Inferior parietal cortex (tissue), 1 donor: ENCODE data around the gene NFATC4.
A peak's percentile ranks its signal among the peaks of the same experiment; 100 is the strongest.
"Not testable (repeated sequence)": the region's sequence is repeated elsewhere in the genome, so short reads cannot be mapped to it uniquely, and the experiment has no call there.

Experiments
- DNase-seq: peaks from one replicate; pipeline ENCODE4 v3.0.0-alpha.2; 2016; ENCODE audit errors: extremely low spot score

Gene NFATC4

DNA sequence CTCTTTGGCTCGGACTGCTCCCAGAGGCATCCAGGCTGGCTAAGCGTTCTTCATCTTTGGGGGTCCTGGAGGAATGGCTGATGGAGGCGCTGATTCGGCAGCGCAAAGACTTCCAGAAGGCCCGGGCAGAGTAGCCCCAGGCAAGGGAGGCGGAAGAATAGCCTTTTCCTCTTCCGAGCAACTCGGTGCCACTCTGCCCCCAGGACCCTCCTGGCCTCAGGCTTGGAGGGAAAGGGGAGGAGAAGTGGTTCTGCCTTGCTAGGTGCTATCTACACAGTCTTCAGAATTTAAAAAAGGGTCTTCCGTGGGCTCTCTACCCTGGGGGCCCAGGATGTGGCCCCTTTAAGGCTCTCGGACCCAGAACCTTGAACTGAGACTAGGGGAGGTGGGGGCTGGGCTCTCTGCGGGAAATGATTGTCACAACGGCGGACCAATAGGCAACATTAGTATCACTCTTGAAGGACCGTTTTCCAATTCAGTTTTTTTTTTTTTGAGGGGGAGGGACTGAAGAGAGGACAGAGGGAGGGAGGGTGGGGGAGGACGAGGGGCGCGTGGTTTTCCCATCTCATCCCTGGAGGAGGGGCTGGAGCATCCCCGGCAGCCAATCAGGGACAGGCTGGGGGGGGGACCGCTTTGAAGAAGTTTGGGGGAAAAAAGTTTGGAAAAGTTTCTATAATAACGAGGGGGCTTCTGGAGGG, at the start of gene NFATC4:
NFATC4 (plus strand) TSS at position 671 of the 698 bp plus-strand sequence. CDS start 157 bp downstream, outside the sequence.
- no peak for DNase-seq

DNA sequence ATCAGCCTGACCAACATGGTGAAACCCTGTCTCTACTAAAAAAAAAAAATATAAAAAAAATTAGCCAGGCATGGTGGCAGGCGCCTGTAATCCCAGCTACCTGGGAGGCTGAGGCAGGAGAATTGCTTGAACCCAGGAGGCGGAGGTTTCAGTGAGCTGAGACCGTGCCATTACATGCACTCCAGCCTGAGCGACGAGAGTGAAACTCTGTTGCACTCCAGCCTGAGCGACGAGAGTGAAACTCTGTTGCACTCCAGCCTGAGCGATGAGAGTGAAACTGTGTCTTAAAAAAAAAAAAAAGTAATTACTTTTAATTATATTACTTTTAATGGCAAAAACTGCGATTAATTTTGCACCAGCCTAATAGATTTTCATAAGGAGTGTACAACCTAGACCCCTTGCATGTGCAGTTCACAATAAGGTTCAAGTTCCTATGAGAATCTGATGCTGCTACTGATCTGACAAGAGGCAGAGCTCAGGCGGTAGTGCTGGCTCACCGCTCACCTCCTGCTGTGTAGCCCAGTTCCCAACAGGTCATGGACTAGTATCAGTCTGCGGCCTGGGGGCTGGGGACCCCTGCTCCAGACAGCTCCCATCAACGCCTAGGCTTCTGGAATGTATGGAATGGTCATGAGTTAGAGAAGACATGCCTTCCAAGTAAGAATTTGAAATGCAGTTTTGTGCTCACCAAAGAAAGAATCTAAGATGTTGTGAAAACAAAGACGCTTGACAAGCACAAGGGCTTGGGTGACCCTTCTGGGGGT, 46.6 kb upstream of the NFATC4 start:
- no peak for DNase-seq

DNA sequence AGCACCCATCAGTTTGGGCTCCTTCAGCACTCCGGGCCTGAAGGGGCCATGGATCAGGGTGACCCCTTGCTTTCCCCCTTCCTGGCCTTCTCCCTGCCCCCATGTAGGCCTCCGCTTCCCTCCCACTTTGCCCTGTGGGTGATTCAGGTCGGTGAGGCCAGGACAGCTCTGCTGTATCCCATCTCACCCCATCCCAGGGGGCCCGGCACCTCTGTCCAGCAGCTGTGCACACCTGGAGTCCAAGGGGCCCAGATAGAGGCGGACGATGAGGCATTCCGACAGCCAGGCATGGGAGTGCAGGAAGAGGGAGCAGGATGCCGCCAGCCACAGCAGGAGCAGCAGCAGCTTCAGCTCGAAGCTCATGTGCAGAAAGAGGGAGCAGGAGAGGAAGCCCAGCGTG, 45.3 kb upstream of the NFATC4 start:
- DNase-seq, result no peak

DNA sequence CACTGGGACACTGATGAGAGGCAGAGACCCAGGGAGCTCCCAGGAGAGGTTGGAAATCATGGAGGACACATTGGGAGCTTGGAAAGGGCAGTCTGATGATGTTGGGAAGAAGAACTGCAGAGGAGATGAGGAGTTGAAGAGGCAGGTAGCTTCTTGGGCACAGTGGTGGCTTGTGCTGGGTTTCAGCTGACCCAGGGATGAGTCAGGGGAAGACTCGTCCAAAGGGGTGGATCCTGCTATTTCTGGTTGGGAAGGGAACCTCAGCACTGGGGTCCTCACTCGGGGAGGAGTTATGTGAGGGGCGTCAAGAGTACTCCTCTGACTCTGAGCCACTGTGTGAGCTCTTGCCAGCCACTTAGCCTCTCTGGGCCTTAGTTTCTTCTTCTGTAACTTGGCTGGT, 44.6 kb upstream of the NFATC4 start:
- DNase-seq, result no peak

DNA sequence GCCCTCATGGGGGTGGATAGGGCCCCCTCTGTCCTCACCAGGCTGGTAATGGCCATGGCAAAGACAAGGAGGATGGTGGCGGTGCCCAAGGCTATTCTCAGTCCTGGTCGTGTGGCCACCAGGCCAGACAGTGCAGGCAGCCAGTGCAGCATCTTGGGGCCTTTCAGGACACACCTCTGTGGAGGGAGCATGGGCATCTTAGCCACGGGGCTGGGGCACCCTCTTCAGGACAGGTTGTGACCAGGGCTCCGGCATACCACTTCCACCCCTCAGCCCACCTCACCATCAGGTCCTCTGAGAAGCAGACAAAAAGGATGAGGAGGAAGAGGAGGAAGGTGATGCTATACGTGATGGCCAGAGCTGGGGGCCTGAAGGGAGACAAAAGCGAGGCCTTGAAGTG, 44.0 kb upstream of the NFATC4 start:
- no peak for DNase-seq

GRCh38 chr14:24325041-24325530, 42.9 kb upstream of the NFATC4 start:
- DNase-seq, result no peak

GRCh38 chr14:24325963-24326362, 42.0 kb upstream of the NFATC4 start:
- no peak for DNase-seq

DNA sequence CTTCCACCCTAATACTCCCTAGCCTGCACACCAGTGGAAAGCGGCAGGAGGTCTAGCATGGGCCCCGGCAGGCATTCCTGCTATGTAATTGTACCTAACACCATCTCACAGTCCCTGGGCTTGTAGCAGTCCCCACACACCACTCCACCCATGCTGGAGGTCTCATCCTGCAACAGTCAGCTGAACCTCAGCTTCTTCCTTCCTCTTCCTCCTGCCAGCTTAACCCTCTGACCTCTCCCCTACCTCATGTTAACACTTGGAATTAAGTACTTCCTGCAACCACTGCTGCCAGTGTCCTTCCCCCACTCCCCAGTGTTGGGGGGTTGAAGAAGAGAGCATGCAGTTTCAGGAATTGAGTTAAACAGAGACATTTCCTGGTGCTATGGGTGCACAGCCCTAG, 40.7 kb upstream of the NFATC4 start:
- no peak for DNase-seq

DNA sequence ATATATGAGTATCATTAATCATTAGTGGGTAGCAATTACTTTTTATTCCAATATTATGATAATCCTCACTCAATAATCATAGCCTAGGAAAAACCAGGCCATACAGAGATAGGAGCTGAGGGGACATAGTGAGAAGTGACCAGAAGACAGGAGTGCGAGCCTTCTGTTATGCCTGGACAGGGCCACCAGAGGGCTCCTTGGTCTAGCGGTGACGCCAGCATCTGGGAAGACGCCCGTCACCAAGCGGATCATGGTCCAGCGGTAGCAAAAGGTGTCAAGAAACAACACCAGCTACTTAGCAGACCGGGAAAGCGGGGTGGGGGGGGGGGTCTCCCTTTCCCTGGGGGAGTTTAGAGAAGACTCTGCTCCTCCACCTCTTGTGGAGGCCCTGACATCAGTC, 40.1 kb upstream of the NFATC4 start:
- DNase-seq, result not testable (repeated sequence)

- no peak for DNase-seq
Measured at GRCh38 chr14:24329073-24329663, 38.8 kb upstream of the NFATC4 start.

- DNase-seq, result no peak
Measured at GRCh38 chr14:24329736-24330135, 38.2 kb upstream of the NFATC4 start.

DNA sequence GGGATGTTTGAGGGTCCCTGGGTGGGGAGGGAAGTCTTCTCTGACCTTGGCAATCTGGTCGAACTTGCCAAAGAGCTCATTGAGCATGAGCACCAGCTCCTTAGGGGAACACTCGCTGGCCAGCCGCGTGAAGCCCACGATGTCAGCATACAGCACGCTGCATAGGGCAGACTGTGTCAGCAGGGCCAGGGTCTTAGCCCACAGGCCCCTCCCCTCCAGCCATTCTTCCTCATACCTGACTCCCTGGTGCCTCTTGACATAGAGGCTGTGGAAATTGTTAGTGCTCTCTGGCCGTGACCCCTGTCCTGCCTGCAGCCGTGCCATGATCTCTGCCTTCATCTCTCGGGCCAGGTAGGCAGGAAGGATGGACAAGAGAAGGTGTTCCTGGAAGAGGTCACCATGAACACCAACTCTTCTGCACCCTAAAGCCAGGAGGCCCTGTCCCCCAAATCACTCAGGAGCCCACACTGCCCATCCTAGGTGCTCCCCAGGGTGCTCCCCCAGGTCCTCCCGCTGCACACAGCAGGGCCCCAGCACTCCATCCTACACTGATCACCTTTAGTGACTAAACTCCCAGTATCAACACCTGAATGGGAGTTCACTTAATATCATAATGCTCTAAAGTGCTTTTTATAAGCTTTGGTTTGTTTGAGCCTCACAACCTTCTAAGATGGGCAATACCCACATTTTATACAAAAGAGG, 36.9 kb upstream of the NFATC4 start:
- no peak for DNase-seq

DNA sequence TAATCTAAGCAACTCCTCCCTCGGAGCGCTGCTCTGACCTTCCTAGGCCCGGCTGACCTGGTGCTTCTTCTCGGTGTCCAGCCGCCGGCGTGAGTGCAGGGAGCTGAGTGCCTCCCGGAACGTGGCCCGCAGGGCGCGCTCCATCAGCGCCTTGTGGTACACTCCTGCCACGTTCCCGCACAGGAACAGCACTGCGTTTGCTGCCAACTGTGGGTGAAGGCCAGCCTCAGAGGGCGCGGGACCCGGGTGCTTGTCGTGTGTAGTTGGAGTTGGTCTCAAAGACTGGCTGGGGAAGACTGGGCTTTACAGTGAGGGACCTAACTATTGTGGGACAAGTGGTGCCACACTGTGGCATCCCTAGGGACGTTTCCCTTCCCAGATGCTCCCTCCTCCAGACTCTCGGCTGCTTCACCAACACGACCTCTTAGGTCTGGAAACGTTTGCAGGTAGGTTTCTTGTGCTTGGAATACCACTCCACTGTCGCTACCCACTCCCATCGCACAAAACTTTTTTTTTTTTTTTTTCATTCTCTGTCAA, 36.2 kb upstream of the NFATC4 start:
- DNase-seq, result no peak

DNA sequence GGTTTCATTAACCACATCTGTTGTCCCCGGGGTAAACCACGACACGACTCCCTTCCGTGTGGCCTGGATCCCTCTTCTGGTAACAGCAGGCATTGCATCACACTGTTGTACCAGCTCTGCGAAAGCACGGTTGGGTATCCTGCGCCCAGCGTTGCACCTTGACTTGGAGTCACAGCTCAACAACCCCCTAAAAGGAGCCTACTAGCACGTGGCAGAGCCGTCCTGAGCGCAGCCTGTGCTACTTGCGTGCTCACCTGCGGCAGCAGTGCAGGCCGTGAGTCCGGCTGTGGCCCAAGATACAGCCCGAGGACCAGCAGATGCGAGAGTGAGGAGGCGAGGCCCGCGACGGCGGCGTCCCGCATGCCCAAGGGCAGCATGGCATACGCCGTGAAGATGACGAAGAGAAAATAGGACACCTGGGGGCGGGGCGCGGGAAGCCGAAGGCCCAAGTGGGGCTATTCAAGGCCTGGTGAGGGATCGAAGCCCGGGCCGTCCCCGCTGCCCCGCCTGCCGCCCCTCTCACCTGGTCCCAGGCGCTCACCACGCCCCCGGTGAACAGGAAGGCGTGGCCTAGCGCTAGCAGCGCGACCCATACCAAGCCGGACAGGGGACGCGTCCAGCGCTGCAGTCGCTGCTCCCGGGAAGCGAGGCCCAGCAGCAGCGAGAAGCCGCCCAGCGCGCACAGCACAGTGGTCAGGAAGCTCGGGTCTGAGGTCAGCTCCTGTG, 35.6 kb upstream of the NFATC4 start:
- peak; percentile 62 for DNase-seq

- DNase-seq, result no peak
Measured at GRCh38 chr14:24334431-24335291, 33.3 kb upstream of the NFATC4 start, which contains the start of gene ADCY4. ADCY4 (minus strand) TSS chr14:24335071; CDS start chr14:24334652, 419 bp downstream.

DNA sequence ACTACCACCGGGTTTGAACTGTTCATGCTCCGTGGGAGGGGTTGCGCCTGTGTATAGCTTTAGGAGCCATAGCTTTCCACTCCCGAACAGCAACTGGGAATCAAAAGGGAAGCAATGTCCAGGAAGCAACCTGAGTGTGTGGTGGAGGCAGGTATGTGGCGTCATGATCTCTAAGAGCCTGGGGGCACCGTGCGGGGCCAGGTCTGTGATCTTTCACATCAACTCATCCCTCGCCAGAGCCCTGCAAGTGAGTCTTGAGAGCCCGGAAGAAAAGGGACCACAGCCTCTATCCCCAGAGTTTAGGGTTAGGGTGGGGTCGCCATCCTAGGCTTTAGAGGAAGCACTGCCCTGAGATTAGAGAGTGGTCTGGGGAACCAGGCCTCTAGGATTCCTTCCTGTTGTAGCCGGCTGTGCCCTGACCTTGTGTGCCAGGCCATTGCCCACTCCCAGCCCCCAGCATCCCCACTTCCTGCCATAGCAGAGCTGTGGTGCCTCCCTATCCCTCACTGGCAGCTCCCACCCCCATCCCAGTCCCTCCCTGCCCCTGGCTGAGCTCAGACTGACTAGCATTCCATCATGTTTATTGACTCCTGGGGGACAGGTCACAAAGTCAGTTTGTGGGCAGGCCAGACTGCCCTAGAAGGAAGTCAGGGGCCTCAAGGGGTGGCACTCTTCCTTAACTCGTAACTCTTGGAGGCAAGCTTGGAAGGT, 32.4 kb upstream of the NFATC4 start:
- no peak for DNase-seq

DNA sequence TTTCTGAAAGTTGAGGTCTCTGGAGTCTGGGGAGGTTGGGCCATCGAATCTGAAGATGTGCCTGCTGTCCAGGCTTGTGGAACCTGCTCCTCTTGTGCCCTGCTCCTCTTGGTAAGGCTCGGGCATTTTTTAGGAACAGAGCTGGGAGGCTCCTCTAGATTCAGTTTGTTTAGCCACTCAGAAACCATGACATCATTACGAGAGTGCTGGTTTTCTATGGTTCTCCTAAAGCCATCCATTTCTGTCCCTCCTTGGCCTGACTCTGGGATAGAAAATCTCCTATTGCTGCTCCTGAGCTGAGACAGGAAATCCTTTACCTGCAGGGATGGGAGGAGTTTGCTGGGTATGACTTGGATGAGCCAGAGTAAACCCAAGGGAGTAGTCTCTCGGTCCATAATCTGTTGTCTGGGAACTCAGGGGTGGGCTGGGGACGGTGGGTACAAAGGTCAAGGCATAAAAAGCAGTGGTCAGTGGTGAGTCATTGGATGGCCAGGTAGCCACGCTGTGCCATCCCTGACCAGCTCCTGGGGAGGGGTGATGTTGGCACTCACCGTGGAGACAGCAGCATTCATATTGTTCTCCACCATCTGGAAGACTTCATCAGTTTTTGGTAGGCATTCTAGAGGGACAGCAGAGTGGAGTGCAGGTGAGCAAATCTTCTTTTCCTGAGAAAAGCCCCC, 30.7 kb upstream of the NFATC4 start:
- DNase-seq, result no peak

- no peak for DNase-seq
Measured at GRCh38 chr14:24337824-24338175, 30.2 kb upstream of the NFATC4 start.

- no peak for DNase-seq
Measured at GRCh38 chr14:24338843-24339242, 29.1 kb upstream of the NFATC4 start.
